ENCODE measurements around the gene PFKM.

DNA sequence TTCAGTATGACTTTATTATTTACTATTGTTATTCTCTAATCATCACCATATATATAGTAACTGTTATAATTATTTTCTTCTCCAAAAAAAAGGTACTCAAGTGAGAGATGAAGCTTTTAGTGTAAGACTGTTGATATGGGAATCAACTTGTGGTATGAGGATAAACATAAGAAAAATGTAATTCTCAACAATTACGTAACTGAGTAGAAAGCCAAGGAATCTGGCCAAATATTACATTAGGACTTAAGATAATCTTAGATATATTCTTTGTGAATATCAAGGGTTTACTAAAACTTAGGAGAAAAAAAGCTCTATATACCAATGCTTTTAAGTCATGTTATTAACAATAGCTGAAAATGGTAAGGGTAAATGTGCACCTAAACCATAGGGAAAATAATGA, 26.6 kb upstream of the PFKM start:
- TF ChIP-seq, protein P1, sequence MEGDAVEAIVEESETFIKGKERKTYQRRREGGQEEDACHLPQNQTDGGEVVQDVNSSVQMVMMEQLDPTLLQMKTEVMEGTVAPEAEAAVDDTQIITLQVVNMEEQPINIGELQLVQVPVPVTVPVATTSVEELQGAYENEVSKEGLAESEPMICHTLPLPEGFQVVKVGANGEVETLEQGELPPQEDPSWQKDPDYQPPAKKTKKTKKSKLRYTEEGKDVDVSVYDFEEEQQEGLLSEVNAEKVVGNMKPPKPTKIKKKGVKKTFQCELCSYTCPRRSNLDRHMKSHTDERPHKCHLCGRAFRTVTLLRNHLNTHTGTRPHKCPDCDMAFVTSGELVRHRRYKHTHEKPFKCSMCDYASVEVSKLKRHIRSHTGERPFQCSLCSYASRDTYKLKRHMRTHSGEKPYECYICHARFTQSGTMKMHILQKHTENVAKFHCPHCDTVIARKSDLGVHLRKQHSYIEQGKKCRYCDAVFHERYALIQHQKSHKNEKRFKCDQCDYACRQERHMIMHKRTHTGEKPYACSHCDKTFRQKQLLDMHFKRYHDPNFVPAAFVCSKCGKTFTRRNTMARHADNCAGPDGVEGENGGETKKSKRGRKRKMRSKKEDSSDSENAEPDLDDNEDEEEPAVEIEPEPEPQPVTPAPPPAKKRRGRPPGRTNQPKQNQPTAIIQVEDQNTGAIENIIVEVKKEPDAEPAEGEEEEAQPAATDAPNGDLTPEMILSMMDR (IDR thresholded peaks at IDR 0.05; ENCODE audit: low read depth, low read length): no peak
- TF ChIP-seq POLR2A (IDR thresholded peaks at IDR 0.05; ENCODE audit: extremely low read depth, insufficient read length): no peak
- TF ChIP-seq, protein P2, sequence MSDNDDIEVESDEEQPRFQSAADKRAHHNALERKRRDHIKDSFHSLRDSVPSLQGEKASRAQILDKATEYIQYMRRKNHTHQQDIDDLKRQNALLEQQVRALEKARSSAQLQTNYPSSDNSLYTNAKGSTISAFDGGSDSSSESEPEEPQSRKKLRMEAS (IDR thresholded peaks at IDR 0.05; ENCODE audit: low read depth, low read length): no peak
- TF ChIP-seq MYC (IDR thresholded peaks at IDR 0.05; ENCODE audit: low read depth, low read length): no peak

Measured in NB4 (cell line).